GM21515 (cell line): ENCODE data around the gene IL21.

Experiments
- ATAC-seq: cut with Tn5 transposase; IDR thresholded peaks from one replicate; pipeline ENCODE4 v1.9.1; 2021; ENCODE audit not compliant: unreplicated experiment

The IL21 gene

GRCh38 chr4:122635205-122635604 is 14.3 kb upstream of the IL21 start:
- ATAC-seq, result peak; percentile 48

GRCh38 chr4:122633211-122633610 is 12.3 kb upstream of the IL21 start:
- ATAC-seq, result no peak

- ATAC-seq, result peak; percentile 68
These were observed 11.7 kb upstream of the IL21 start for GRCh38 chr4:122632396-122633143.

DNA sequence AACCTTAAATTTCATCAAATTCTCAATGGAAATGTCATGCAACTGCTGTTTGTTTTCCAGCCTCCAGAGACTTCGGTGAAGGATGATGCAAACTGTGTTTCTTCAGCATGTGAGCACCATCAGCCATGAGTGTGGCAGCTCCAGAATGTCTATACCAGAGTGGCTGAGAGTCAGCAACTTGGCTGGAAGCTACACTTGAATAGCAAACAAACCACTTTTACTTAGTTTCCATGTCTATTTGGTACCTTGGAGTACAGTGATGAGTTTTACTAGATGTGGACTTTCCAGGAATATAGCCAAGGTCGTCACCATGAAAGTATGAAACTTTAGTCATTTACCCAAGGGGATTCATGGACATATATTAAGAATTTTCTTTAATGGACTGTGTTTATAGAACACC is 4.3 kb upstream of the IL21 start:
- no peak for ATAC-seq

- ATAC-seq, result no peak
These were observed 3.3 kb upstream of the IL21 start for GRCh38 chr4:122624205-122624604.

- no peak for ATAC-seq
These were observed 2.8 kb upstream of the IL21 start for GRCh38 chr4:122623637-122624166.

DNA sequence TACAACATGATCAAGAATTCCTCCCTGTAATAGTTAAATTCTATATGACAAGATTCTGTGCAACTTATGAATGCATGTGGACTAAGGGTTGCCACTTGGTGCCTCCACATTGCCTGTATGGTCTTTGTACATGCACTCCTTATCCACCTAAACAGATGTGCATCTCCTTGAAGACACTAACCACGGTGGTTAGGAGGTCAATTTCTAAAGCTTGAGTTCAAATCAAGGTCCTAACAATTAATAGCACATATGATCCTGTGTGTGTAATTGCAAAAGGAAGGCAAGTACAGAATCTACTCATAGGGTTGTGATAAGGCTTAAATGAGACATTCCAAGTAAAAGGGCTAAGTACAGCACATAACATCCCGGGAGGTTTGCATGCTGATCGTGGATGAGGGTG is 1.5 kb upstream of the IL21 start:
- no peak for ATAC-seq

DNA sequence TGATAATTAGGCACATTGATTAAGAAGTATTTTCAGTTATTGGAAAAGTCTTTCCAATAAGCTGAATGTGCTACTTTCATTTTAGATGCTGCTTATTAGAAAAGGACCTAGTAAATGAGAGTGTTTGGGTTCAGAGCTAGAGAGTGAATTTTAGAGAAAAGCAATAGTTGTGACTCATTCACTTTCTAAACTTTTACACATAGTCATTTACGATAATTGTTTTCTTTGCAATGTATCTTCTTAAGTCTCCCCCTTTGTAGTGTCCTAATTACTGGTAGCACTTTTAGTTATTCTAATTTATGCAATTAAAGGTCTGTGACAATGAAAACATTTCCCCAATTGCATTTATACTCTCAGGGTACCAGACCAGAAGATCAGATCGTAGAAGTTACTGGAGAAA is 1.3 kb downstream of the IL21 start:
- ATAC-seq, result no peak

DNA sequence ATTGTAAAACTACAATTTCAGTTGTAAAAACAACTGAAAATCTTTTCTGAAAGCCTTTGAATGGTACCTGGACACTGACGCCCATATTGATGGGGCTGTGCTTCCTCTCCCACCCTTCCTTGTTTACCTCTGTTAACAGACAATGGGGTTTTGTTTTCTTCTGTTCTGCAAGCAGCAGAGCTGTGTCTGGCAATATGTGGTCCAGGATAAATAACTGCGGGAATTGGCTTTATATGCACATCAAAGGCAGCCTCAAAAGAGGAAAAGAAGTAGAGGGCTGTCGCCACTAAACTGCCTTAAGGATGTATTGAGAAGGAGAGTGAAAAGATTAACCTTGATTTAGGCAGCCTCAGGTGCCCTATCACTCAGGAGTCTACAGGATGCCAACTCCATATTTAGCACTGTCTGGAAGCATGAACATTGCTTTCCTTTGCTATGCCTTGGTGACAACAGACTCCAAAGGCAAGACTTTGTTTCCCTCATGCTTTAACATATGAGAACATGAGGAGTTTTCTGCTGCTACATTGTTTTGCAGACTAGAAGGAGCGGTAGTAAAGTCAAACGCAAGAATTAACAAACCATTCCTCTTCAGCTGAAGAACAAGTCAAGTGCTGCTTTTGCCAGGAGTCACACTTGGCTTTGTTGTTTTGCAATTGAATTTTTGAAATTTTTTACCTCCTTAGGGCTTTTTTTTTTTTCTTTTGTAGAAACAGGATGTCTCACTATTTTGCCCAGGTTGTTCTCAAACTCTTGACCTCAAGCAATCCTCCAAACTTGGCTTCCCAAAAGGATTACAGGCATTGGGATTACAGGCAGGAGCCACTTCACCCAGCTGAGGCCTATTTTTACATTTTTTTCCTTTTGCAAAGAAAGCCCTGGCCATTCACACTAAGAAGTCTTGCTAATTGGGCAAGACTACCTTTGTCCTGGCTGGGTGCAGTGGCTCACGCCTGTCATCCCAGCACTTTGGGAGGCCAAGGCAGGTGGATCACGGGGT is 3.0 kb downstream of the IL21 start:
- ATAC-seq, result no peak

- ATAC-seq, result no peak
These were observed 3.8 kb downstream of the IL21 start for GRCh38 chr4:122616915-122617596.

DNA sequence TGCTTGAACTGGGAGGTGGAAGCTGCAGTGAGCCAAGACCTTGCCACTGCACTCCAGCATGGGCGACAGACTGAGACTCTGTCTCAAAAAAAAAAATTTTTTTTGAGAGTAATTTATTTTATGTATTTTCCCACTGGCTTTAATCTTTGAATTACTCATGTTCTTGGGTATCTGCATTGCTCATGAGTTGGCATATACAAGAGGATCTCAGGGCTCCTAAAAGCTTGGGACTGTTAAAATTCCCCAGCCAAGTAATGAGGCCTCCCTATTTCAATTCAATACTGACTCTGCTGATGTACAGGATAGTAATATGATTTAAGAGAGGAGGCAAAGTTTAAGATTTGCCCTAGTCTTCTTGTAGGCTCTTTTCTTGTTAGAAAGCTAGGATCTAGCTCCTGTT is 6.2 kb downstream of the IL21 start:
- ATAC-seq, result no peak

DNA sequence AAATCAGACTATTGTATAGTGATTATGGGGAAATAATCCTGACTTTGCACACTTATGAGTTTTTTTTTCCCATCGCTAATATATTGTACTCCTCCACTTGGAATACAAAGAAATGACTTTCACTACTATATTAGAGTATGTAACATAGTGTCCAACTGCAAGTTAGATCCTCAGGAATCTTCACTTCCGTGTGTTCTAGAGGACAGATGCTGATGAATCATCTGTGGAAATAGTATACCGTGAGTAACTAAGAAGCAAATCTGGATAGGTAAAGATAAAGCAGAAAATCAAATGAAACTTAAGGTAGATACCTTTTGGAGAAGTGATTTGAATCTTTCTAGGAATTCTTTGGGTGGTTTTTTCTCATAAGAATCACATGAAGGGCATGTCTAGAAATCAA is 8.3 kb downstream of the IL21 start:
- no peak for ATAC-seq

DNA sequence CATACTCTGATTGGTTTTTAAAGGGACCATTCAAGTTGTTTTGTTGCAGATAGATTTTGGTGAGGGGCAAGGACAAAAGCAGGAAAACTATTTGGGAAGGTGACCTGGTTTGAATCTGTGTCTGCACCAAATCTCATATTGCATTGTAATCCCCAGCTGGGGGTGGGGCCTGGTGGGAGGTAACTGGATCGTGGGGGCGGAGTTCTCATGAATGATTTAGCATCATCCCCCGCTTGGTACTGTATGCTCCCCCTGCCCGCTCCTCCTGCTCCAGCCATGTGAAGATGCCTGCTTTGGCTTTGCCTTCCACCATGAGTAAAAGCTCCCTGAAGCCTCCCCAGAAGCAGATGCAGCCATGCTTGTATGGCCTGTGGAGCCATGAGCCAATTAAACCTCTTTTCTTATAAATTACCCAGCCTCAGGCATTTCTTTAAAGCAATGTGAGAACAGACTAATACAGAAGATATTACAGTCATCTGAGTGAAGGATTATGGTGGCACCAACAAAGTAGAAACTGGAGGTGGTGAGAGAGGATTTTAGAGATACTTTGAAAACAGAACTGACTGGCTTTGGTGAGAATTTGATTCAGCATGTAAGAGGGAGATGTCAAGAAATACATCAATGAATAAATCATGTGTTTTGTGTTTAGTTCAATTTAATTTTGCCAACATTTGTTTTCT is 14.4 kb downstream of the IL21 start:
- no peak for ATAC-seq

GRCh38 chr4:122604146-122604545 is 16.7 kb downstream of the IL21 start:
- ATAC-seq, result no peak

- no peak for ATAC-seq
These were observed 17.7 kb downstream of the IL21 start for GRCh38 chr4:122603156-122603574.

DNA sequence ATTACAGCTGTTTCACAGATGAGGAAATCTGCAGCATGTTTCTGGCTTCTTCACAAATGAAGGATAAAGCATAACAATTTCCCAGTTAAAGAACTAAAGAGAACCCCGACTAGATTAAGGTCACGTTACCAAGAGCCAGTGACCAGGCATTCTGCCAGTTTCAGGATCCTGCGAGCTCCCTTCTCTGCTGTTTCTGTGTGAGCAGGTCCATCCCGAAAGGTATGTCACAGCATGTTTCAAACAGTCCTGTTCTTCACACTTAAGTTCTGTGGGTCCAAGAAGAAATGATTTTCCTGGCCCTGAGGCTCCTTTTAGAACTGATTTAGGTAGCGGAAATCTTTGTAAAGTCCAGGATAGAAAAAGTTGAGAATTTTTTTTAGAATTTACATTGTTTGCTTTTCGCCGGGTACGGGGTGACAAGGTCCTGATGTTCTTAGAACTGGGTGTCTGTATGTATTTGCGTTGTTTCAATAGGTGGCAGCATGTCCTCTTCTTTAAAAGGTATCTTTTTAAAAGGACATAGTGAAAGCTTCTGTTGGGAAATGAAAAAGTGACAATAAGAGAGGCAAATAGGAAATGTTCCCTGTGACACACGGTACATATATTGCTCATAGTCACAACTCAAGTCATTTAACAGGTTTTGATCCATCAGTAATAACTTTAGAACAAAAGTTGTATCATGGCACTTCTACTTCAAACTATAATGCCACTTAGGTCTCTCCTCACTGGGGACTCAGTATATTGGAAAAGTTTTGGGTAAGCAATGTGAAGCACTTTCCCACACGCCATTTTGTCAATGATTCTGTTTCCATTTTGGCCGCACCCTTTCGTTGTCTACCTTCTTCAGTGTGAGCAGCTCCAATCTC is 18.4 kb downstream of the IL21 start:
- ATAC-seq, result no peak

- no peak for ATAC-seq
These were observed 29.7 kb downstream of the IL21 start for GRCh38 chr4:122591196-122591595.

DNA sequence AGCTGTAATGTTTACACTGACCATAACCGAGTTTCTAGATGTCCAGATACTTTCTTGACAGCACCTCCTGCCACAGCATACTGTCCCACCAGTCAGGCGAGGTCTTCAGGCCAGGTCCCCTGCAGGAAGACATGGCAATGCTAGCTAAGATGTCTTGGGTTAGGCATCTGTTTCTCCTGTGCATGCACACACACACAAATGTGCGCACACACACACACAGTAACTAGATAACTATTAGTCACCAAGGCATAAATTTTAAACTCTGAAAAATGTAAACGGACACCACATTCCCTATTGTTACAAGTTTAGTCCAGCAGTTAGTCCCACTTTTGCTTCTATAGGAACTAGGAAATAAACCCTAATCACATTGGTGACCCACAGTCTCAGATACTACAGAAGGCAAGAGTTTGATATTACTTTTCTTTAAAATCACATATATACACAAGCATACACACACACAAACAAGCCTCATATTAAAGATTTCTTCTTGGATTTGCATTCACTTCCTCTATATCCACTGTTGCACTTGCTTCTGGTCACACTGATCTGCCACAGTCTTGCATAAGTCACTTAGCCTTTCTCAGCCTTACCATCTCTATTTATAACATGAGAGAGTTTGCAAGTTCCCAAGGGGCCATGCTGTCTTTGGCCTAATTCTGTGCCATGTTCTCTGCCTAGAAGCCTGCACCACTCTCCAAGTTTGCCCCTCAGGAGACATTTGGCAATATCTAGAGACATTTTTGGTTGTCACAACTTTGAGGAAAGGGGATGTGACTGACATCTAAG is 32.2 kb downstream of the IL21 start:
- no peak for ATAC-seq

GRCh38 chr4:122584519-122584918 is 36.3 kb downstream of the IL21 start:
- ATAC-seq, result peak; percentile 56
